Trophoblast cell (in vitro differentiated cells and primary cell): ENCODE results near the gene CPSF4L.

Experiments
- DNase-seq, 2 donors: peaks; one replicate each; pipeline ENCODE4 v3.0.0-alpha.2; 2016
- H2AFZ ChIP-seq: 2 replicates; pipeline ENCODE4 v1.6.1; 2013; ENCODE audit warnings: low read length, moderate library complexity, mild to moderate bottlenecking; ENCODE audit not compliant: insufficient read depth, poor library complexity
- H2AK5ac ChIP-seq: 2 replicates; pipeline ENCODE4 v1.6.1; 2013; ENCODE audit warnings: mild to moderate bottlenecking, low read length
- H2BK120ac ChIP-seq: 2 replicates; pipeline ENCODE4 v1.6.1; 2013; ENCODE audit warnings: low read length, mild to moderate bottlenecking, moderate library complexity; ENCODE audit not compliant: insufficient read depth, poor library complexity
- H2BK12ac ChIP-seq: 2 replicates; pipeline ENCODE4 v1.6.1; 2013; ENCODE audit warnings: mild to moderate bottlenecking, low read length, moderate library complexity
- H2BK5ac ChIP-seq: 2 replicates; pipeline ENCODE4 v1.6.1; 2013; ENCODE audit warnings: low read length, low read depth, moderate library complexity, mild to moderate bottlenecking; ENCODE audit not compliant: poor library complexity
- H3K14ac ChIP-seq: 2 replicates; pipeline ENCODE4 v1.6.1; 2013; ENCODE audit warnings: mild to moderate bottlenecking, low read length
- H3K18ac ChIP-seq: 2 replicates; pipeline ENCODE4 v1.6.1; 2013; ENCODE audit warnings: mild to moderate bottlenecking, low read length
- H3K23ac ChIP-seq: 2 replicates; pipeline ENCODE4 v1.6.1; 2013; ENCODE audit warnings: low read length
- H3K27ac ChIP-seq: 2 replicates; pipeline ENCODE4 v1.5.1; 2013; ENCODE audit warnings: low read depth, mild to moderate bottlenecking, inconsistent platforms, low read length, moderate library complexity
- H3K27me3 ChIP-seq: 2 replicates; pipeline ENCODE4 v1.6.1; 2013; ENCODE audit warnings: inconsistent platforms, mild to moderate bottlenecking, low read length, moderate library complexity; ENCODE audit not compliant: insufficient read depth
- H3K36me3 ChIP-seq, 2 experiments: 1 replicate in 1 of 2; 2 replicates in 1 of 2; pipeline ENCODE4 v1.6.1; 2013; ENCODE audit warnings: low read length in 2 of 2, mild to moderate bottlenecking in 2 of 2, moderate library complexity in 1 of 2; ENCODE audit not compliant: insufficient read depth in 2 of 2, control insufficient read depth in 1 of 2
- H3K4ac ChIP-seq: 2 replicates; pipeline ENCODE4 v1.6.1; 2013; ENCODE audit warnings: low read depth, mild to moderate bottlenecking, low read length, moderate library complexity
- H3K4me1 ChIP-seq, 2 experiments: 1 replicate in 1 of 2; 2 replicates in 1 of 2; pipeline ENCODE4 v1.6.1; 2013; ENCODE audit warnings: low read length in 2 of 2, mild to moderate bottlenecking in 2 of 2, moderate library complexity in 1 of 2; ENCODE audit not compliant: insufficient read depth in 2 of 2, control insufficient read depth in 1 of 2
- H3K4me2 ChIP-seq: 2 replicates; pipeline ENCODE4 v1.6.1; 2013; ENCODE audit warnings: inconsistent platforms, mild to moderate bottlenecking, low read length, moderate library complexity
- H3K4me3 ChIP-seq: 2 replicates; pipeline ENCODE4 v1.5.1; 2013; ENCODE audit warnings: mild to moderate bottlenecking, low read depth, low read length, inconsistent platforms
- H3K79me1 ChIP-seq: one replicate; pipeline ENCODE4 v1.6.1; 2013; ENCODE audit warnings: low read length
- H3K79me2 ChIP-seq: 2 replicates; pipeline ENCODE4 v1.6.1; 2013; ENCODE audit warnings: low read length, mild to moderate bottlenecking; ENCODE audit not compliant: control insufficient read depth, insufficient read depth, poor library complexity
- H3K9ac ChIP-seq: 2 replicates; pipeline ENCODE4 v1.6.1; 2013; ENCODE audit warnings: mild to moderate bottlenecking, low read length
- H3K9me3 ChIP-seq: 2 replicates; pipeline ENCODE4 v1.6.1; 2013; ENCODE audit warnings: low read depth, mild to moderate bottlenecking, control low read depth, inconsistent platforms, low read length; ENCODE audit not compliant: insufficient read depth
- H4K12ac ChIP-seq: 2 replicates; pipeline ENCODE4 v1.6.1; 2013; ENCODE audit warnings: low read depth, mild to moderate bottlenecking, low read length, moderate library complexity
- H4K8ac ChIP-seq: 2 replicates; pipeline ENCODE4 v1.6.1; 2013; ENCODE audit warnings: low read depth, mild to moderate bottlenecking, low read length, moderate library complexity
- H4K91ac ChIP-seq: one replicate; pipeline ENCODE4 v1.6.1; 2013; ENCODE audit warnings: low read depth, mild to moderate bottlenecking, low read length, moderate library complexity
- WGBS: extraction: QIAGEN DNeasy Blood & Tissue Kit; methylation state at CpG from one replicate; pipeline ENCODE4 v1.1.7; 2013; ENCODE audit warnings: missing lambda C conversion rate; ENCODE audit not compliant: insufficient read length, insufficient coverage; ENCODE audit errors: extremely low coverage; 5-methylcytosine and 5-hydroxymethylcytosine counted together

CPSF4L gene

DNA sequence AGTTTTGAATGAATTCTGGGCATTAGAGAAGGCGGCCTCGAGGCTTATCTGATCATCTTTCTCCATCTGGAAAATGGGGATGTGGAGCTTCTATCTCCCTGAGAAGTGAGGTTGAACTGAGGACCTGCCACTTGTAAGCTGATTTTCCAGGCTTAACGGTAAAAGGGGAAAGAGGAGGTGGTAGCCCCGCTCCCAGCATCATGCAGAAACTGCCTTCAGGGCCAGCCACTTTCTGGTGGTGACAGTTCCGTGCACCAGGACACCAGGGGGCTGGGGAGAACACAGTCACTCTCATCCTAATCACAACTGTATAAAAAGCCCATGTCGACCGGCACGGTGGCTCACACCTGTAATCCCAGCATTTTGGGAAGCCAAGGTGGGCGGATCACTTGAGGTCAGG lies 20.9 kb upstream of the CPSF4L start:
- no peak overlapping the region for H4K12ac ChIP-seq
- H2AFZ ChIP-seq: no peak overlapping the region
- H3K27me3 ChIP-seq: no peaks in the 10 kb centered on the region
- WGBS: no CpG with 5 or more reads among the region's 9 CpGs
- H3K9me3 ChIP-seq: peaks cover under 1% of the 10 kb centered on the region
- no peak for DNase-seq
- peaks cover 33 to 35% of the 10 kb centered on the region in 2 experiments for H3K36me3 ChIP-seq
- H3K14ac ChIP-seq: no peak overlapping the region
- no peak overlapping the region for H3K27ac ChIP-seq
- no peaks in the 10 kb centered on the region for H3K79me2 ChIP-seq
- no peak overlapping the region for H3K18ac ChIP-seq
- H4K8ac ChIP-seq: no peak overlapping the region
- H3K4me2 ChIP-seq: no peak overlapping the region
- no peak overlapping the region for H3K4ac ChIP-seq
- no peak overlapping the region for H3K9ac ChIP-seq
- no peak overlapping the region for H2BK120ac ChIP-seq
- H2BK5ac ChIP-seq: no peak overlapping the region
- no peak overlapping the region for H2AK5ac ChIP-seq
- no peak overlapping the region for H4K91ac ChIP-seq
- no peaks in the 10 kb centered on the region for H3K79me1 ChIP-seq
- H3K4me1 ChIP-seq: peaks cover 12 to 15% of the 10 kb centered on the region in 2 experiments
- no peak overlapping the region for H3K23ac ChIP-seq
- no peak overlapping the region for H3K4me3 ChIP-seq
- no peak overlapping the region for H2BK12ac ChIP-seq

- Histone ChIP-seq H3K4me1 (peaks cover 10 to 12% of the 10 kb centered on the region in 2 experiments), H3K4me3 (no peak overlapping the region), H3K23ac (no peak overlapping the region), H4K91ac (no peak overlapping the region), H3K4me2 (no peak overlapping the region), H2BK5ac (no peak overlapping the region), H3K18ac (no peak overlapping the region), H2BK12ac (no peak overlapping the region), H3K36me3 (peaks cover 29 to 32% of the 10 kb centered on the region in 2 experiments), H3K27ac (no peak overlapping the region), H3K27me3 (no peaks in the 10 kb centered on the region), H2AK5ac (no peak overlapping the region), H3K79me2 (no peaks in the 10 kb centered on the region), H3K9me3 (no peaks in the 10 kb centered on the region), H4K8ac (no peak overlapping the region), H2BK120ac (no peak overlapping the region), H2AFZ (no peak overlapping the region), H3K9ac (no peak overlapping the region), H3K79me1 (no peaks in the 10 kb centered on the region), H4K12ac (no peak overlapping the region), H3K4ac (no peak overlapping the region), H3K14ac (no peak overlapping the region)
- no peak for DNase-seq
- WGBS: no CpG with 5 or more reads among the region's 7 CpGs
These were observed 20.2 kb upstream of the CPSF4L start for GRCh38 chr17:73281928-73282327.

DNA sequence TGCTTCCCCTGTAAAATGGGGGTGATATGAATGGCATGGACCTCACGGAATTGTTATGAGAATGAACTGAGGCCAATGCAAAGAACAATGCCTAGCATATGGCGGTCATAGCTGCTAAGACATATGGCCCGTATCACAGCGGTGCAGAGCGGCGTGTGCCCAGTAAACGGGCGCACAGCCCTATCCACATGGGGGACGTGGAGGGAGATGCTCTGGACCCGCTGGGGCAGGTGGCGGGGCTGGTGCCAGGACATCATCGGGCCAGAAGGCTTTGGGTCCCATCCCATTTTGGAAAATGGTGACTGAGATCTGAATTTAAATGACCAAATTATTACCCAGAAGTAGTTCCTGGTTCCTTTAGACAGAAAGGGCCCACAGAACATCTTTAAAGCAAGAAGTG lies 18.5 kb upstream of the CPSF4L start:
- Histone ChIP-seq H3K27me3 (no peaks in the 10 kb centered on the region), H3K79me1 (no peaks in the 10 kb centered on the region), H3K14ac (no peak overlapping the region), H3K4me1 (peaks cover 10 to 12% of the 10 kb centered on the region in 2 experiments), H3K27ac (no peak overlapping the region), H3K18ac (no peak overlapping the region), H3K9ac (no peak overlapping the region), H2AK5ac (no peak overlapping the region), H3K36me3 (peaks cover 14 to 15% of the 10 kb centered on the region in 2 experiments), H3K23ac (no peak overlapping the region), H4K12ac (no peak overlapping the region), H4K91ac (no peak overlapping the region), H2BK120ac (no peak overlapping the region), H3K4ac (no peak overlapping the region), H2AFZ (no peak overlapping the region), H2BK12ac (no peak overlapping the region), H2BK5ac (no peak overlapping the region), H3K4me3 (no peak overlapping the region), H3K9me3 (no peaks in the 10 kb centered on the region), H4K8ac (no peak overlapping the region), H3K4me2 (no peak overlapping the region), H3K79me2 (no peaks in the 10 kb centered on the region)
- WGBS: no CpG with 5 or more reads among the region's 12 CpGs
- DNase-seq: no peak

DNA sequence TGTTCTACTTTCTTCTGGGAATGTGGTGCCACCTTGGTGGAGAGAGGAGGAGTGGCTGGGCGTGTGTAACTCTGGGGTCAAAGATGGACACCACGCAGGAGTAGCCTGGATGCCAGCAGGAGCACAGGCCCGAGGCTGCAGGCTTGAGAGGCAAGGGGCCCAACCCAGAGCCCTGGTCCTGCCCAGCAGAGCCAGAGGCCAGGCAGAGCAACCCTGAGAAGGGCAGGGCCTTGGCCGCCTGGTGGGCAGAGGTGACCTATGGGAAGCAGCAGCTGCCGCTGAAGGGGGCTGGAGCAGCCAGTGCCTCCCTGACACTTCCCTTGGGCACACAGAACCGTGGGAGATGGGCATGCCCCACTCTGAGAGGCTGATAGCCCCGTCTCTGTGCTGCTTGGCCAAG lies 18.0 kb upstream of the CPSF4L start:
- Histone ChIP-seq H4K12ac (no peak overlapping the region), H2AK5ac (no peak overlapping the region), H3K9ac (no peak overlapping the region), H3K4me3 (no peak overlapping the region), H3K27me3 (no peaks in the 10 kb centered on the region), H3K23ac (no peak overlapping the region), H3K36me3 (peaks cover 10% of the 10 kb centered on the region in 2 experiments), H3K9me3 (no peaks in the 10 kb centered on the region), H2BK120ac (no peak overlapping the region), H3K79me2 (no peaks in the 10 kb centered on the region), H2BK12ac (no peak overlapping the region), H3K4ac (no peak overlapping the region), H3K18ac (no peak overlapping the region), H3K4me2 (no peak overlapping the region), H4K8ac (no peak overlapping the region), H2AFZ (no peak overlapping the region), H3K79me1 (no peaks in the 10 kb centered on the region), H2BK5ac (no peak overlapping the region), H3K14ac (no peak overlapping the region), H3K27ac (no peak overlapping the region), H3K4me1 (peaks cover 9 to 10% of the 10 kb centered on the region in 2 experiments), H4K91ac (no peak overlapping the region)
- WGBS: no CpG with 5 or more reads among the region's 7 CpGs
- DNase-seq: no peak
